Raji (cell line): ENCODE results near the gene TLR7.

Source experiments
- POLR2A ChIP-seq: IDR thresholded peaks from 2 replicates; pipeline ENCODE4 v1.6.1; 2011; ENCODE audit warnings: low read depth, low read length, control low read depth; ENCODE audit not compliant: insufficient read depth

Gene TLR7

DNA sequence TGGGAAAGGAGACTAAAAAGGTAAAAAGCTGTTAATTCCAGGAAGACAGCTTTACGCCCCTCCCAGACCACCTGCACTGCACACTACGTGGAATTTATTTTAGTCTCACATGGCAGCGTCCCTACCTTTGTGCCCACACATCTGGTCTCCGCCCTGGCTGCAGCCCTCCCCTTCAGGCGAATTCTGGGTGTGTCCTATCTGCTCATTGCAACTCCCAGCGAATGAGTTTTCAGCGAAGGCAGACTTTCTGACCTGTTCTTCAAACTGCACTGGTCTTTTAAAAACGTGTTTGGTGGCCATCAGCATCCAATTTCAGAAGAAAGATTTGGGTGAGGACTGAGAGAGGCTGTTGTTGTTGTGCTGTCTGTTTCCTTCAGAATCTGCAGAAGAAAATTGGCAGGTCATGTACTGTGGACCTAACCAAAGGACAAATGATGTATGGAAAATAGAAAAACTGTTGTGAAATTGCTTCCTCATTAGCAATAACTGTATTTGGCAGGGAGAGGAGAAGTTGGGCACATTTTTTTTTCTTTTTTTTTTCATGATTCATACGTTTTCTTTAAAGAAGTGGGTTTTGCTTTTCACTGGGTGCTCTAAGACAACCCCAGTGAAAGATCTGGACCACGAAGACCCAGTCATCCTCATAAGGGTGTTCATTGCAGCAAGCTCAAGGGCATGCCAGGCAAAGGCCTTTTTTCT is 43.7 kb downstream of the TLR7 start:
- TF ChIP-seq POLR2A = no peak

DNA sequence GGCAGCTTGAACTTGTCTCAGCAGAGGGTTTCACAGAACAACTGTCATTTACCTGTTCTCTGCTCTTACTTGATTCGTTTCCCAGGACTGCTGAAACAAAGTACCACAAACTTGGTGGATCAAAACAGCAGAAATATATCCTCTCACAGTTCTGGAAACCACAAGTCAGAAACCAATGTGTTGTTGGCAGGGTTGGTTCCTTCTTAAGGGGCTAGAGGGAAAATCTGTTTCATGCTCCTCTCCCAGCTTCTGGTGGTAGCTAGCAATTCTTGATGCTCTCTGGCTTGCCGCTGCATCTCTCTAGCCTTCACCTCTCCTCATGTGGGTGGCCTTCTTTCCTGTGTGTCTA is 44.2 kb downstream of the TLR7 start:
- no peak for TF ChIP-seq POLR2A

GRCh38 chrX:12912791-12913482 is 46.1 kb downstream of the TLR7 start:
- no peak for TF ChIP-seq POLR2A

- TF ChIP-seq POLR2A = no peak
Observed at GRCh38 chrX:12917753-12918152, 50.9 kb downstream of the TLR7 start.

GRCh38 chrX:12919051-12919450 is 52.2 kb downstream of the TLR7 start:
- no peak for TF ChIP-seq POLR2A

- TF ChIP-seq POLR2A = no peak
Observed at GRCh38 chrX:12919620-12920019, 52.7 kb downstream of the TLR7 start.

DNA sequence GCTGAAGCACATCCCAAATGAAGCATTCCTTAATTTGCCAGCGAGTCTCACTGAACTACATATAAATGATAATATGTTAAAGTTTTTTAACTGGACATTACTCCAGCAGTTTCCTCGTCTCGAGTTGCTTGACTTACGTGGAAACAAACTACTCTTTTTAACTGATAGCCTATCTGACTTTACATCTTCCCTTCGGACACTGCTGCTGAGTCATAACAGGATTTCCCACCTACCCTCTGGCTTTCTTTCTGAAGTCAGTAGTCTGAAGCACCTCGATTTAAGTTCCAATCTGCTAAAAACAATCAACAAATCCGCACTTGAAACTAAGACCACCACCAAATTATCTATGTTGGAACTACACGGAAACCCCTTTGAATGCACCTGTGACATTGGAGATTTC is 54.1 kb downstream of the TLR7 start:
- no peak for TF ChIP-seq POLR2A

DNA sequence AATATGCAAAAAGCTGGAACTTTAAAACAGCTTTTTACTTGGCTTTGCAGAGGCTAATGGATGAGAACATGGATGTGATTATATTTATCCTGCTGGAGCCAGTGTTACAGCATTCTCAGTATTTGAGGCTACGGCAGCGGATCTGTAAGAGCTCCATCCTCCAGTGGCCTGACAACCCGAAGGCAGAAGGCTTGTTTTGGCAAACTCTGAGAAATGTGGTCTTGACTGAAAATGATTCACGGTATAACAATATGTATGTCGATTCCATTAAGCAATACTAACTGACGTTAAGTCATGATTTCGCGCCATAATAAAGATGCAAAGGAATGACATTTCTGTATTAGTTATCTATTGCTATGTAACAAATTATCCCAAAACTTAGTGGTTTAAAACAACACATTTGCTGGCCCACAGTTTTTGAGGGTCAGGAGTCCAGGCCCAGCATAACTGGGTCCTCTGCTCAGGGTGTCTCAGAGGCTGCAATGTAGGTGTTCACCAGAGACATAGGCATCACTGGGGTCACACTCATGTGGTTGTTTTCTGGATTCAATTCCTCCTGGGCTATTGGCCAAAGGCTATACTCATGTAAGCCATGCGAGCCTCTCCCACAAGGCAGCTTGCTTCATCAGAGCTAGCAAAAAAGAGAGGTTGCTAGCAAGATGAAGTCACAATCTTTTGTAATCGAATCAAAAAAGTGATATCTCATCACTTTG is 55.2 kb downstream of the TLR7 start:
- TF ChIP-seq POLR2A = no peak

- no peak for TF ChIP-seq POLR2A
Observed at GRCh38 chrX:12922599-12922919, 55.7 kb downstream of the TLR7 start.

- TF ChIP-seq POLR2A = no peak
Observed at GRCh38 chrX:12929701-12930100, 62.8 kb downstream of the TLR7 start.

DNA sequence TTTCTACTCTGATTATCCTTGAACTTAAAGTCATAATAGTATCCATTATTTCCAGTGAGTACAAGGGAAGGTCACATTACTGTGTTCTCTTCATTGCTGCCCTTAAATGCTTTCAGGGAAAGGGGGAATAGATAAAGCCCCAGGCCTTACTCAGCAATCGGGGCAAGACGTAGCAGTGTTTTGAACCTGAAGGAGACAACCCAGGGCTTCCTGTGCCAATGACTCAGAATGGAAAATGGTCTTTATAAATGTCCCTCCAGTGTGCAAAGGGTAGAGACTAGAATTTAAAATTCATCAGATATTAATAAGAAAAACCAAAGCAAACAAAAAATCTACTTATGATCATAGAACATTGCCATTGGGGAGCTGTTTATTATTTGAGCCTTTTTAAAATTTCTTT is 63.3 kb downstream of the TLR7 start:
- no peak for TF ChIP-seq POLR2A

DNA sequence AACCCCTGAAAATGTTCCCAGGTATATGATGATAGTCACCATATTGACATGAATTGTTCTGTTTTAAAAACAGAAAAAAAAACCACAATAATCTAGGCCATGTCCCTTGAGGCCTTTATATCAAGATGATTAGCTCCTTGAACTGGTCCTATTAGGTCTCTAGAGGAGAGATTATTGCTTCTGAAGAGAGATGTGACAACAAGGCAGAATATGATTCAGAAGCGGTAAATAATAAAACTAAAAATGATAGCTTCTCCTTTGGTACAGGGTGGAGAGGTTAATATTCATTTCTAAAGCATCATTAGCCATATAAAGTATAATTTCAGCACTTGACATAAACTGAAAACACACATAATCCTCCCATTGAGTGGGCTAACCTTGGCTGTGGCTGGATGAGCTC is 65.4 kb downstream of the TLR7 start:
- no peak for TF ChIP-seq POLR2A

- no peak for TF ChIP-seq POLR2A
Observed at GRCh38 chrX:12934850-12935249, 68.0 kb downstream of the TLR7 start.

DNA sequence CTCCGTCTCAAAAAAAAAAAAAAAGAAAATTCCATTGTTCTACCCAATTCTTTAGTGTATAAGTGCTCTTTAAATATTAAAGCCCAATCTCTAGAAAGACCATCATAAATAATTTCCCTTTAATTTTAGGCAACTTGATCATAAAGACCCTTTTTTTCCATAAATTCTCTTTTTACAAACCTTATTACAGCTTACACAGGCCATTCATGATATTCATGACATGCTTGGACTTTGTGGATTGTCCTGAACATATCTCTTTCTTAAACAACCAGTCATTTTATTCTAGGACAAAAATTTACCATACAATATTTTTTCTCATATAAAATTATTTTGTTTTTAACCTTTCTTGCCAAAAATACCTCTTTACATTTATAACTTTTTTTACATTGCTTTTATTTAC is 70.1 kb downstream of the TLR7 start:
- TF ChIP-seq POLR2A = no peak
